Choroid plexus epithelial cell (primary cell): ENCODE data around the gene CADM1.

Experiments used
- DNase-seq: peaks from one replicate; pipeline ENCODE4 v3.0.0-alpha.2; 2010; ENCODE audit warnings: low read depth
- H3K4me3 ChIP-seq: 2 replicates; pipeline ENCODE4 v1.5.1; 2011; ENCODE audit warnings: low read depth, mild to moderate bottlenecking, control low read depth, low read length, moderate library complexity
- TF ChIP-seq, protein P1 (sequence below): conservative IDR thresholded peaks from 2 replicates; pipeline ENCODE4 v1.5.1; 2011; ENCODE audit warnings: low read depth, mild to moderate bottlenecking, control low read depth, inconsistent platforms, low read length, moderate library complexity

CADM1 gene

DNA sequence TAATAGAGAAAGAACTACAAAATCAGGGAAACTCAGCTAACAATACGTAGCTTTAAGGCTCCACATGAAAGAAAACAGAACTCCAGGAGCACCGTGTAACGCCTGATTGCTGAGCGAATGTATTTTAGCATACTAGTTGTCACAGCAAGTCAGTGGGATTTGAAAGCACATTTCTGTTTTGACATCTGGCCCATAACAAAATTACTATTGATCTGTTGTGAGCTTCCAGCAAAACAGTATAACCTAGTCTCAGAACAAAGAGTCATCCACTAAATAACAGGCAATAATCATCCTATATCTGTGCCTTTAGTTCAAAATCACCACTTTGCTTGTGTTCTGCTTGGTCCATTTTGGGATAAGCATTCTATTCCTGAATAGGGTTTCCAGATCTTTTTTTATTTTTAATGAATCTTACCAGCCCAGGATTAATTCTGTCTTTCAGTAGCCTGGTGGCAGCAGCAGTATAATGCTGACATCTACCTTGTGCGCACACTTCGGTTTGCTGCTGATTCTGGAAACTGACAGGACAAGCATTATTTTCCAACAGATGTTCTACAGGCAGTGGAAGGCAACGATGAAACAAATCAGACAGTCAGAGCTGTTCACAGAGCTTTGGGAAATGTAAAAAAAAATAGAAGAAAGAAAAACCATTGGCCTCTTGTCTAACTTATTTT, 66.2 kb downstream of the CADM1 start:
- no peak for DNase-seq
- H3K4me3 ChIP-seq = no peak overlapping the region
- TF ChIP-seq, protein P1, sequence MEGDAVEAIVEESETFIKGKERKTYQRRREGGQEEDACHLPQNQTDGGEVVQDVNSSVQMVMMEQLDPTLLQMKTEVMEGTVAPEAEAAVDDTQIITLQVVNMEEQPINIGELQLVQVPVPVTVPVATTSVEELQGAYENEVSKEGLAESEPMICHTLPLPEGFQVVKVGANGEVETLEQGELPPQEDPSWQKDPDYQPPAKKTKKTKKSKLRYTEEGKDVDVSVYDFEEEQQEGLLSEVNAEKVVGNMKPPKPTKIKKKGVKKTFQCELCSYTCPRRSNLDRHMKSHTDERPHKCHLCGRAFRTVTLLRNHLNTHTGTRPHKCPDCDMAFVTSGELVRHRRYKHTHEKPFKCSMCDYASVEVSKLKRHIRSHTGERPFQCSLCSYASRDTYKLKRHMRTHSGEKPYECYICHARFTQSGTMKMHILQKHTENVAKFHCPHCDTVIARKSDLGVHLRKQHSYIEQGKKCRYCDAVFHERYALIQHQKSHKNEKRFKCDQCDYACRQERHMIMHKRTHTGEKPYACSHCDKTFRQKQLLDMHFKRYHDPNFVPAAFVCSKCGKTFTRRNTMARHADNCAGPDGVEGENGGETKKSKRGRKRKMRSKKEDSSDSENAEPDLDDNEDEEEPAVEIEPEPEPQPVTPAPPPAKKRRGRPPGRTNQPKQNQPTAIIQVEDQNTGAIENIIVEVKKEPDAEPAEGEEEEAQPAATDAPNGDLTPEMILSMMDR = no peak

DNA sequence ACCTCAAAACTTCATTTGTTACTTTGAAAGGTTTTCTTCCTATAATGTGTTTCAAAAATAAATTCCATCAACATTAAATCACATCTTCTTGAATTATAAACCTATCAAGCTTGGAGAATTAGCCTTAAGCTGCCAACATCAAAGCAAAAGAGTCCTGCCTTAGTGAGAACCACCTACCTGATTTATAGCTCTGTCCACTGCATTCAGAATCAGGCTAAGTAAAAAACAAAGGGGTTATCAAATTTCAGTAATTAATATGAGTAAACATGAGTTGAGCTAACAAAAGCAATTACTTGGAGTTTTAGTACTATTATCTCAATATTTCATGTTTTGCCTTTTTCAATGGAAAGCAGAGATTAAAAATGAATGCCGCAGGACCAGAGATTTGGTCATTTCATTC, 73.9 kb downstream of the CADM1 start:
- H3K4me3 ChIP-seq = no peak overlapping the region
- TF ChIP-seq, protein P1 = no peak
- no peak for DNase-seq

DNA sequence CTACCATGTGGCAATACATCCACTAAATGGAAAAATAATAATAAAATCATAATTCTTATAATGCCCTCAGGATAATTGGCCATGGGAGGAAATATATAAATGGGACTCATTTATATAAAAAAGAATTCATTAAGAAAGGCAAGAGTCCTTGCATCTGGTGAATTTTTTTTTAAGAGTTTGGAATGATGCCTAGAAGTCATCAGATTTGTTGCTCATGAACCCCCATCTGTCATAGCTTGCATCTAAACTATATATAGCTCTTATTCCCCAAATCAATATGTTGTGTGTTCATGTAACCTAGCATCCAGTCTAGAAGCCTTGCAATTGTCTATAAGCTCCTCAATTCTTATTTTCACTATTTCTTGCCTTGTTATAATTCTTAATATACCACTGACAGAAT, 75.9 kb downstream of the CADM1 start:
- DNase-seq = no peak
- H3K4me3 ChIP-seq = no peak overlapping the region
- TF ChIP-seq, protein P1 = no peak

DNA sequence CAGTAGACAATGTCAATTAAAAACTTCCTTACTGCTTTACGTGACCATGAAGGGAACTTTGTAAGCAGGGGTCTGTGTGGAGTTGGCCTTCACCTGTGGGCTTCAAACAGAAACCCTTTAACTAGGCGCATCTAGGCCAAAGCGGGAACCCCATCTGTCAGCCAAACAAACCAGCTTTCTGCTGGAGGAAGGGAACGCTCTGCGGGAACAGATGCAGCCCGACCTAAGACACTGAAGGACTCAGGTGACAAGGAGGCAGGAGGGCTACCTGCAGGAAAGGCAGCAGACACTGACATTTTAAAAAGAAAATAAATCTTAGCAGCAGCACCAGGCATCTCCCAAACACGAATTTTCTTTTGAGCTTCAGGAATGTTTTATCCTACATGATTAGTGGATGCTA, 78.4 kb downstream of the CADM1 start:
- TF ChIP-seq, protein P1 = no peak
- no peak for DNase-seq
- no peak overlapping the region for H3K4me3 ChIP-seq

- H3K4me3 ChIP-seq = no peak overlapping the region
- TF ChIP-seq, protein P1 = no peak
- DNase-seq = no peak
Observed at GRCh38 chr11:115425250-115425649, 79.0 kb downstream of the CADM1 start.

- no peak overlapping the region for H3K4me3 ChIP-seq
- no peak for DNase-seq
- TF ChIP-seq, protein P1 = no peak
Observed at GRCh38 chr11:115423728-115424459, 80.3 kb downstream of the CADM1 start.
